Esophagus (tissue), 2 donors: Measurements from ENCODE around the gene MMP24OS. TPM values are rescaled to one million over a fixed set of nuclear protein-coding genes. Genes with fewer than 3 reads are reported as not detected.
"Not testable (repeated sequence)": the region's sequence is repeated elsewhere in the genome, so short reads cannot be mapped to it uniquely, and the experiment has no call there.

Source experiments
- H3K27ac ChIP-seq, 2 donors: one replicate each; pipeline ENCODE4 v1.5.1; 2013; ENCODE audit warnings: low read depth in 2 of 2, mild to moderate bottlenecking in 2 of 2, inconsistent platforms in 1 of 2, low read length in 1 of 2, moderate library complexity in 1 of 2
- H3K27me3 ChIP-seq, 2 donors: one replicate each; pipeline ENCODE4 v1.6.1; 2013; ENCODE audit warnings: low read length in 2 of 2, control low read depth in 1 of 2, mild to moderate bottlenecking in 1 of 2; ENCODE audit not compliant: insufficient read depth in 2 of 2, control insufficient read depth in 1 of 2
- H3K36me3 ChIP-seq, 2 donors: one replicate each; pipeline ENCODE4 v1.6.1; 2013; ENCODE audit warnings: low read length in 1 of 2; ENCODE audit not compliant: control insufficient read depth in 2 of 2, insufficient read depth in 2 of 2
- H3K4me1 ChIP-seq, 2 donors: one replicate each; pipeline ENCODE4 v1.6.1; 2013; ENCODE audit warnings: low read length in 1 of 2; ENCODE audit not compliant: control insufficient read depth in 2 of 2, insufficient read depth in 2 of 2
- H3K4me3 ChIP-seq, 2 donors: one replicate each; pipeline ENCODE4 v1.5.1; 2013; ENCODE audit warnings: low read length in 2 of 2, mild to moderate bottlenecking in 2 of 2, low read depth in 1 of 2, moderate library complexity in 1 of 2
- H3K9me3 ChIP-seq, 2 donors: one replicate each; pipeline ENCODE4 v1.6.1; 2013; ENCODE audit warnings: mild to moderate bottlenecking in 2 of 2, low read depth in 1 of 2, low read length in 1 of 2, moderate library complexity in 1 of 2; ENCODE audit not compliant: control insufficient read depth in 2 of 2, insufficient read depth in 1 of 2
- WGBS, 2 donors: extraction: QIAGEN DNeasy Blood & Tissue Kit; methylation state at CpG; one replicate each; pipeline ENCODE4 v1.1.7; 2013; 5-methylcytosine and 5-hydroxymethylcytosine counted together
- polyA plus RNA-seq, 2 donors: library from polyadenylated mRNA; stranded (reverse); fragments of 200-250 nt; gene quantifications; one replicate each; pipeline ENCODE4 v1.2.3, GENCODE V29; 2013
- donor health status: healthy with polysubstance abuse.
- donor health status: Bipolar disorder and iron deficiency.

The MMP24OS gene
- polyA plus RNA-seq, 2 donors = 25.7 to 52.2 TPM

DNA sequence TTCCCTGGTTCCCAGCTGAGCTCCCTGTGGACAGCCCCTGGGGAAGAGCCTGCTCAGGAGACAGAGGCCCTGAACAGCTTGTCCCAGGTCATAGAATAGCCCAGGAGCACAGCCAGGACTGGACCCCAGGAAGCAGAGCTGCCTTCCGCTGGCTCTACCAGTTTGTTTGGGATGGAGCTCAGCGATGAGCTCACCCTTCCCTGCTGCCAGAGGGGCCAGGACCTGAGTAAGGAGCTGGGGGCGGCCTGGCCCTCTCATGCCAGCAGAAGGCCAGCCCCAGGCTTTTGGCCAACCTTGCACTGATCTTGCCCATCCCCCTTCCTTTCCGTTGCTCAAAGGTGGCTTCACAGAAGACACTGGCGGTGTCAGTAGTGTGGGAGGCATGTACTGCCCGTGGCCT is 17.5 kb downstream of the MMP24OS start:
- no peaks in the 10 kb centered on the region for H3K27me3 ChIP-seq
- no peak overlapping the region for H3K27ac ChIP-seq
- no peaks in the 10 kb centered on the region for H3K9me3 ChIP-seq
- no peak overlapping the region for H3K4me3 ChIP-seq
- peaks cover 0 to 3% of the 10 kb centered on the region in 2 donors for H3K4me1 ChIP-seq
- H3K36me3 ChIP-seq = peaks cover 2 to 17% of the 10 kb centered on the region in 2 donors
- 91 to 92% methylated on average over 6 of the region's 6 CpGs for WGBS, 2 donors

GRCh38 chr20:35257175-35257909 is 20.6 kb downstream of the MMP24OS start:
- no peaks in the 10 kb centered on the region for H3K27me3 ChIP-seq
- 63 to 75% methylated on average over 8 of the region's 8 CpGs for WGBS, 2 donors

GRCh38 chr20:35254448-35254999 is 23.4 kb downstream of the MMP24OS start:
- Histone ChIP-seq H3K27me3 (no peaks in the 10 kb centered on the region), H3K4me3 (no peak overlapping the region), H3K4me1 (no peaks in the 10 kb centered on the region), H3K27ac (no peak overlapping the region), H3K9me3 (no peaks in the 10 kb centered on the region), H3K36me3 (no peaks in the 10 kb centered on the region)
- 96% methylated on average over 12 of the region's 12 CpGs for WGBS, 2 donors

More at GRCh38 chr20:35257175-35257909, 20.6 kb downstream of the MMP24OS start:
- no peaks in the 10 kb centered on the region for H3K9me3 ChIP-seq
- H3K36me3 ChIP-seq = peaks cover 2 to 12% of the 10 kb centered on the region in 2 donors
- no peaks in the 10 kb centered on the region for H3K4me1 ChIP-seq
- no peak overlapping the region for H3K4me3 ChIP-seq
- H3K27ac ChIP-seq = no peak overlapping the region

- H3K9me3 ChIP-seq = no peaks in the 10 kb centered on the region
- WGBS, 2 donors = 59 to 69% methylated on average over 3 of the region's 3 CpGs
- no peak overlapping the region for H3K27ac ChIP-seq
- H3K27me3 ChIP-seq = no peaks in the 10 kb centered on the region
- no peaks in the 10 kb centered on the region for H3K36me3 ChIP-seq
- H3K4me1 ChIP-seq = no peaks in the 10 kb centered on the region
- H3K4me3 ChIP-seq = no peak overlapping the region
Observed at GRCh38 chr20:35253010-35253409, 24.9 kb downstream of the MMP24OS start.

GRCh38 chr20:35252598-35252997 is 25.3 kb downstream of the MMP24OS start:
- not testable (repeated sequence) for H3K36me3 ChIP-seq, H3K27ac ChIP-seq, H3K27me3 ChIP-seq, H3K9me3 ChIP-seq, H3K4me1 ChIP-seq, H3K4me3 ChIP-seq
- 72 to 88% methylated on average over 2 of the region's 2 CpGs for WGBS, 2 donors

- 41 to 50% methylated on average over 2 of the region's 2 CpGs for WGBS, 2 donors
- no peak overlapping the region for H3K27ac ChIP-seq
- no peaks in the 10 kb centered on the region for H3K36me3 ChIP-seq
- H3K27me3 ChIP-seq = no peaks in the 10 kb centered on the region
- H3K4me1 ChIP-seq = no peaks in the 10 kb centered on the region
- no peaks in the 10 kb centered on the region for H3K9me3 ChIP-seq
- H3K4me3 ChIP-seq = no peak overlapping the region
Observed at GRCh38 chr20:35252037-35252461, 25.9 kb downstream of the MMP24OS start.

GRCh38 chr20:35251613-35251940 is 26.3 kb downstream of the MMP24OS start:
- Histone ChIP-seq H3K27me3 (no peaks in the 10 kb centered on the region), H3K27ac (no peak overlapping the region), H3K9me3 (no peaks in the 10 kb centered on the region), H3K4me1 (no peaks in the 10 kb centered on the region), H3K36me3 (no peaks in the 10 kb centered on the region), H3K4me3 (no peak overlapping the region)
- 89 to 95% methylated on average over 2 of the region's 2 CpGs for WGBS, 2 donors

- no peaks in the 10 kb centered on the region for H3K36me3 ChIP-seq
- H3K9me3 ChIP-seq = no peaks in the 10 kb centered on the region
- no peaks in the 10 kb centered on the region for H3K4me1 ChIP-seq
- 74 to 79% methylated on average over 9 of the region's 9 CpGs for WGBS, 2 donors
- no peaks in the 10 kb centered on the region for H3K27me3 ChIP-seq
- H3K4me3 ChIP-seq = no peak overlapping the region
- H3K27ac ChIP-seq = no peak overlapping the region
Observed at GRCh38 chr20:35248641-35249475, 29.1 kb downstream of the MMP24OS start.

DNA sequence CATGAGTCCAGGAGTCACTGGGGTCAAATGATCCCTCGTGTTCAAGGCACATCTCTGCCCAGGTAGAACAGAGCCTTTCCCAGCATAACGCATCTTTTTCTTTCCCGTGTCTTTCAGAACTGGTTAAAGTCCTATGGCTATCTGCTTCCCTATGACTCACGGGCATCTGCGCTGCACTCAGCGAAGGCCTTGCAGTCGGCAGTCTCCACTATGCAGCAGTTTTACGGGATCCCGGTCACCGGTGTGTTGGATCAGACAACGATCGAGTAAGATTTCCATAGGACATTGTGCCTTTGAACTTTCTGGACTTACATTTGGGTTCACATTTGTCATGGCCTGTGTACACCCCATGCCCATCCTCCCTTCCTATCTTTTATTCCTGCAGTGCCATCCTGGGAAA is 31.2 kb downstream of the MMP24OS start:
- WGBS, 2 donors = 93 to 94% methylated on average over 12 of the region's 12 CpGs
- no peak overlapping the region for H3K27ac ChIP-seq

More for the DNA sequence above, 31.2 kb downstream of the MMP24OS start:
- Histone ChIP-seq H3K4me3 (no peak overlapping the region), H3K36me3 (no peaks in the 10 kb centered on the region), H3K9me3 (no peaks in the 10 kb centered on the region), H3K27me3 (no peaks in the 10 kb centered on the region), H3K4me1 (no peaks in the 10 kb centered on the region)
